HepG2 (cell line): Measurements from ENCODE around the gene FAF1. TPM values are rescaled to one million over a fixed set of nuclear protein-coding genes. Genes with fewer than 3 reads are reported as not detected.

Experiments used
- BCL6 ChIP-seq: IDR thresholded peaks from 2 replicates; pipeline ENCODE4 v1.6.1; 2016; ENCODE audit warnings: missing genetic modification reagents, missing compliant biosample characterization
- CCAR2 ChIP-seq: fragments of 200-400 bp; formaldehyde crosslinking; optimal IDR thresholded peaks from 2 replicates; pipeline ENCODE3; 2018; ENCODE audit warnings: low read depth, mild to moderate bottlenecking, low read length, moderate library complexity
- CHD2 ChIP-seq: IDR thresholded peaks from 2 replicates; pipeline ENCODE4 v1.6.1; 2011; ENCODE audit warnings: low read depth, low read length, improper control_type of control experiment
- CREB1 ChIP-seq, 2 experiments: fragments of 450-650 bp in 1 of 2; IDR thresholded peaks; 2 replicates each; pipeline ENCODE4 v1.6.1; 2016 to 2017; ENCODE audit warnings: control low read depth in 1 of 2, mild to moderate bottlenecking in 1 of 2, missing compliant biosample characterization in 1 of 2, missing genetic modification characterization in 1 of 2
- FOXA3 ChIP-seq: IDR thresholded peaks from 2 replicates; pipeline ENCODE4 v1.6.1; 2016; ENCODE audit warnings: missing genetic modification reagents, missing compliant biosample characterization
- GATA4 ChIP-seq: sonication (generic); IDR thresholded peaks from 2 replicates; pipeline ENCODE4 v1.6.1; 2016; ENCODE audit warnings: antibody characterized with exemption, low read depth, borderline replicate concordance
- HDAC6 ChIP-seq: fragments of 200-600 bp; sonication (generic); IDR thresholded peaks from 2 replicates; pipeline ENCODE4 v1.7.0; 2017; ENCODE audit warnings: mild to moderate bottlenecking, antibody characterized with exemption, low read length, low read depth
- KDM3A ChIP-seq: IDR thresholded peaks from 2 replicates; pipeline ENCODE4 v1.6.1; 2018; ENCODE audit warnings: low read depth, missing compliant biosample characterization
- NFIB ChIP-seq: sonication (generic); formaldehyde crosslinking; IDR thresholded peaks from 2 replicates; pipeline ENCODE4 v1.9.0; 2021; ENCODE audit warnings: missing genetic modification reagents, mild to moderate bottlenecking, borderline replicate concordance
- NR2F6 ChIP-seq, 2 experiments: IDR thresholded peaks; 2 replicates each; pipeline ENCODE4 v1.6.1; 2016; ENCODE audit warnings: antibody characterized with exemption in 1 of 2, mild to moderate bottlenecking in 1 of 2
- PCBP1 ChIP-seq: fragments of 200-400 bp; formaldehyde crosslinking; IDR thresholded peaks from 2 replicates; pipeline ENCODE4 v1.6.1; 2017; ENCODE audit warnings: mild to moderate bottlenecking, low read depth, low read length, borderline replicate concordance
- RXRB ChIP-seq: IDR thresholded peaks from 2 replicates; pipeline ENCODE4 v1.6.1; 2016; ENCODE audit warnings: borderline replicate concordance, missing genetic modification reagents, missing compliant biosample characterization
- SNAI1 ChIP-seq: sonication (generic); formaldehyde crosslinking; IDR thresholded peaks from 2 replicates; pipeline ENCODE4 v1.5.0; 2020; ENCODE audit warnings: mild to moderate bottlenecking, missing genetic modification reagents, borderline replicate concordance
- STAG1 ChIP-seq: sonication (generic); formaldehyde crosslinking; IDR thresholded peaks from 2 replicates; pipeline ENCODE4 v1.4.0; 2020; ENCODE audit warnings: missing genetic modification reagents
- ZFP37 ChIP-seq: sonication (generic); formaldehyde crosslinking; IDR thresholded peaks from 2 replicates; pipeline ENCODE4 v1.4.0; 2020; ENCODE audit warnings: missing genetic modification reagents, borderline replicate concordance
- ZNF224 ChIP-seq: sonication (generic); formaldehyde crosslinking; IDR thresholded peaks from 2 replicates; pipeline ENCODE4 v1.5.0; 2020; ENCODE audit warnings: mild to moderate bottlenecking, missing genetic modification reagents
- ZNF264 ChIP-seq: sonication (generic); formaldehyde crosslinking; IDR thresholded peaks from 2 replicates; pipeline ENCODE4 v1.4.0; 2020; ENCODE audit warnings: missing genetic modification reagents
- ZNF337 ChIP-seq: sonication (generic); formaldehyde crosslinking; IDR thresholded peaks from 2 replicates; pipeline ENCODE4 v1.5.1; 2020; ENCODE audit warnings: missing genetic modification reagents, low read depth, mild to moderate bottlenecking, borderline replicate concordance
- ZNF382 ChIP-seq: sonication (generic); formaldehyde crosslinking; IDR thresholded peaks from 2 replicates; pipeline ENCODE4 v1.5.0; 2020; ENCODE audit warnings: missing genetic modification reagents, mild to moderate bottlenecking, borderline replicate concordance
- ZNF383 ChIP-seq: sonication (generic); formaldehyde crosslinking; IDR thresholded peaks from 2 replicates; pipeline ENCODE4 v1.4.0; 2020; ENCODE audit warnings: missing genetic modification reagents, mild to moderate bottlenecking, borderline replicate concordance
- ZNF446 ChIP-seq: sonication (generic); formaldehyde crosslinking; IDR thresholded peaks from 2 replicates; pipeline ENCODE4 v1.5.0; 2020; ENCODE audit warnings: mild to moderate bottlenecking, missing genetic modification reagents
- ZNF605 ChIP-seq: sonication (generic); formaldehyde crosslinking; IDR thresholded peaks from 2 replicates; pipeline ENCODE4 v1.8.0; 2022; ENCODE audit warnings: mild to moderate bottlenecking, missing genetic modification reagents
- ZNF747 ChIP-seq: sonication (generic); formaldehyde crosslinking; IDR thresholded peaks from 2 replicates; pipeline ENCODE4 v1.8.1; 2023; ENCODE audit warnings: missing genetic modification reagents, mild to moderate bottlenecking, borderline replicate concordance
- ZNF773 ChIP-seq: sonication (generic); formaldehyde crosslinking; IDR thresholded peaks from 2 replicates; pipeline ENCODE4 v1.4.0; 2020; ENCODE audit warnings: missing genetic modification reagents, borderline replicate concordance
- ZZZ3 ChIP-seq: sonication (generic); formaldehyde crosslinking; IDR thresholded peaks from 2 replicates; pipeline ENCODE4 v1.4.0; 2020; ENCODE audit warnings: missing genetic modification reagents, mild to moderate bottlenecking, borderline replicate concordance
- polyA plus RNA-seq, 8 experiments: library from polyadenylated mRNA; depleted of rRNA in 3 of 8; stranded (reverse) in 7 of 8; unstranded in 1 of 8; fragments of >200 nt; fragmentation: Illumina TruSeq in 4 of 8; extraction: Trizol in 4 of 8; gene quantifications; 2 replicates each; pipeline versions ENCODE4 v1.2.1 to v1.2.3, GENCODE V29; 2011 to 2016; ENCODE audit warnings: low read depth in 4 of 8, missing spikeins in 1 of 8, mixed read lengths in 1 of 8; ENCODE audit not compliant: insufficient read depth in 1 of 8
- total RNA-seq, 5 experiments: library from RNA; depleted of rRNA; stranded (reverse); fragments of >200 nt; fragmentation: Illumina TruSeq; extraction: Trizol; gene quantifications; 2 replicates each; pipeline ENCODE4 v1.2.3, GENCODE V29; 2016; ENCODE audit warnings: low read depth in 1 of 5
- TF ChIP-seq, protein P1 (sequence below): sonication (generic); formaldehyde crosslinking; IDR thresholded peaks from 2 replicates; pipeline ENCODE4 v1.4.0; 2020; ENCODE audit warnings: missing genetic modification reagents
- TF ChIP-seq, protein P2 (sequence below): sonication (generic); formaldehyde crosslinking; IDR thresholded peaks from 2 replicates; pipeline ENCODE4 v1.5.0; 2020; ENCODE audit warnings: mild to moderate bottlenecking, missing genetic modification reagents

The FAF1 gene
- total and polyA plus RNA-seq, 2 of the 13 experiments (the other 11 are each of a cell fraction or from before 2014, with no cell fraction given) = 19.4 to 63.3 TPM

DNA sequence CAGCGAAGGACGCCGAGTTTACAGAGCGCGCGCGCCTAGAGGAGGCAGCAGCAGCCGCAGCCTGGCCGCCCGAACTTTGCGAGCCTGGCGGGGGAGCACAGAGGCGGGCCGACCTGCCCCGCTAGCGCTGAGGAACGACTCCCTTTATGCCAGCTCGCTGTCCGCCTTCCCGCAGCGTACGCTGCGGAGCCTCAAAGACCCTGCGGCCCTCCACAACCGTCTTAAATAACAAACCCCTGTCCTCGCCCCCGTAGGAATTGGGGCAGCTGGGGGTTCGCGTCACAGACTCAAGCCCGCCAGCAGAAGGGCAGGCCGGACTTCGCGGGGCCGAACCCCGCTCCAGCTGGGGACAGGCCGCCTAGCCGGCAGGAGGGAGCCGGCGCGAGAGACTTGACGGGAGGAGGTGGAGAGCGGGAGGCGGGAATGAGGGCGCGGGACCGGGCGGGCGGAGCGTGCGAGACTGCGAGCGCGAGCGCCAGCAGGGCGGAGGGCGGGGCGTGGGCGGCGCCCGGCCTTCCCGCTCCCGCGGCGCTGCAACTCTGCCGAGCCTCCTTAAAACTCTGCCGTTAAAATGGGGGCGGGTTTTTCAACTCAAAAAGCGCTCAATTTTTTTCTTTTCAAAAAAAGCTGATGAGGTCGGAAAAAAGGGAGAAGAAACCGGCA is 8.2 kb upstream of the FAF1 start (continued):
- TF ChIP-seq, protein P1, sequence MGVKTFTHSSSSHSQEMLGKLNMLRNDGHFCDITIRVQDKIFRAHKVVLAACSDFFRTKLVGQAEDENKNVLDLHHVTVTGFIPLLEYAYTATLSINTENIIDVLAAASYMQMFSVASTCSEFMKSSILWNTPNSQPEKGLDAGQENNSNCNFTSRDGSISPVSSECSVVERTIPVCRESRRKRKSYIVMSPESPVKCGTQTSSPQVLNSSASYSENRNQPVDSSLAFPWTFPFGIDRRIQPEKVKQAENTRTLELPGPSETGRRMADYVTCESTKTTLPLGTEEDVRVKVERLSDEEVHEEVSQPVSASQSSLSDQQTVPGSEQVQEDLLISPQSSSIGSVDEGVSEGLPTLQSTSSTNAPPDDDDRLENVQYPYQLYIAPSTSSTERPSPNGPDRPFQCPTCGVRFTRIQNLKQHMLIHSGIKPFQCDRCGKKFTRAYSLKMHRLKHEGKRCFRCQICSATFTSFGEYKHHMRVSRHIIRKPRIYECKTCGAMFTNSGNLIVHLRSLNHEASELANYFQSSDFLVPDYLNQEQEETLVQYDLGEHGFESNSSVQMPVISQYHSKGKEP = no peak
- TF ChIP-seq BCL6 (CRISPR knock-in tag) (peak; percentile 57; the same call in 1 of the 2 replicates), FOXA3 (CRISPR knock-in tag) (peak; percentile 32; the same call in 1 of the 2 replicates), ZNF224 (0 out of 2 replicates have a peak, but pooled peaks have one; percentile 54), ZNF264 (CRISPR knock-in tag) (no peak), ZFP37 (CRISPR knock-in tag) (peak; percentile 29; the same call in 1 of the 2 replicates), ZNF382 (no peak), ZNF383 (CRISPR knock-in tag) (no peak), CCAR2 (no peak), GATA4 (no peak), HDAC6 (no peak), SNAI1 (CRISPR knock-in tag) (no peak), NR2F6 (IDR thresholded peaks at IDR 0.05) (no peak), NR2F6 (CRISPR knock-in tag; IDR thresholded peaks at IDR 0.05) (no peak), ZNF446 (peak; percentile 29; the same call in 1 of the 2 replicates), ZNF605 (peak; percentile 82; the same call in 1 of the 2 replicates), PCBP1 (no peak), NFIB (CRISPR knock-in tag) (no peak), ZZZ3 (no peak), ZNF747 (CRISPR knock-in tag) (peak; percentile 58; the same call in 1 of the 2 replicates), CREB1 (IDR thresholded peaks at IDR 0.05) (no peak), CREB1 (CRISPR knock-in tag; IDR thresholded peaks at IDR 0.05) (peak; percentile 2; the same call in 1 of the 2 replicates), CHD2 (peak; percentile 42; the same call in 1 of the 2 replicates), RXRB (CRISPR knock-in tag) (no peak), ZNF337 (CRISPR knock-in tag) (no peak), KDM3A (peak; percentile 82; the same call in 1 of the 2 replicates), ZNF773 (CRISPR knock-in tag) (0 out of 2 replicates have a peak, but pooled peaks have one; percentile 57), STAG1 (CRISPR knock-in tag) (peak; percentile 36)
- TF ChIP-seq, protein P2, sequence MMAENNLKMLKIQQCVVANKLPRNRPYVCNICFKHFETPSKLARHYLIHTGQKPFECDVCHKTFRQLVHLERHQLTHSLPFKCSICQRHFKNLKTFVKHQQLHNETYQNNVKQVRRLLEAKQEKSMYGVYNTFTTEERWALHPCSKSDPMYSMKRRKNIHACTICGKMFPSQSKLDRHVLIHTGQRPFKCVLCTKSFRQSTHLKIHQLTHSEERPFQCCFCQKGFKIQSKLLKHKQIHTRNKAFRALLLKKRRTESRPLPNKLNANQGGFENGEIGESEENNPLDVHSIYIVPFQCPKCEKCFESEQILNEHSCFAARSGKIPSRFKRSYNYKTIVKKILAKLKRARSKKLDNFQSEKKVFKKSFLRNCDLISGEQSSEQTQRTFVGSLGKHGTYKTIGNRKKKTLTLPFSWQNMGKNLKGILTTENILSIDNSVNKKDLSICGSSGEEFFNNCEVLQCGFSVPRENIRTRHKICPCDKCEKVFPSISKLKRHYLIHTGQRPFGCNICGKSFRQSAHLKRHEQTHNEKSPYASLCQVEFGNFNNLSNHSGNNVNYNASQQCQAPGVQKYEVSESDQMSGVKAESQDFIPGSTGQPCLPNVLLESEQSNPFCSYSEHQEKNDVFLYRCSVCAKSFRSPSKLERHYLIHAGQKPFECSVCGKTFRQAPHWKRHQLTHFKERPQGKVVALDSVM (CRISPR knock-in tag) = peak; percentile 81
